B cell (primary cell): ENCODE data around the gene TMEM147.

Experiments used
- EZH2 ChIP-seq: IDR thresholded peaks from 2 replicates; pipeline ENCODE4 v1.6.1; 2012; ENCODE audit warnings: borderline replicate concordance, low read depth, mild to moderate bottlenecking, moderate library complexity, low read length; ENCODE audit not compliant: insufficient read depth, poor library complexity, severe bottlenecking
- TF ChIP-seq, protein P1 (sequence below): fragments of 200-600 bp; IDR thresholded peaks from one replicate; pipeline ENCODE4 v1.8.0; 2022; ENCODE audit warnings: antibody characterized with exemption, mild to moderate bottlenecking

DNA sequence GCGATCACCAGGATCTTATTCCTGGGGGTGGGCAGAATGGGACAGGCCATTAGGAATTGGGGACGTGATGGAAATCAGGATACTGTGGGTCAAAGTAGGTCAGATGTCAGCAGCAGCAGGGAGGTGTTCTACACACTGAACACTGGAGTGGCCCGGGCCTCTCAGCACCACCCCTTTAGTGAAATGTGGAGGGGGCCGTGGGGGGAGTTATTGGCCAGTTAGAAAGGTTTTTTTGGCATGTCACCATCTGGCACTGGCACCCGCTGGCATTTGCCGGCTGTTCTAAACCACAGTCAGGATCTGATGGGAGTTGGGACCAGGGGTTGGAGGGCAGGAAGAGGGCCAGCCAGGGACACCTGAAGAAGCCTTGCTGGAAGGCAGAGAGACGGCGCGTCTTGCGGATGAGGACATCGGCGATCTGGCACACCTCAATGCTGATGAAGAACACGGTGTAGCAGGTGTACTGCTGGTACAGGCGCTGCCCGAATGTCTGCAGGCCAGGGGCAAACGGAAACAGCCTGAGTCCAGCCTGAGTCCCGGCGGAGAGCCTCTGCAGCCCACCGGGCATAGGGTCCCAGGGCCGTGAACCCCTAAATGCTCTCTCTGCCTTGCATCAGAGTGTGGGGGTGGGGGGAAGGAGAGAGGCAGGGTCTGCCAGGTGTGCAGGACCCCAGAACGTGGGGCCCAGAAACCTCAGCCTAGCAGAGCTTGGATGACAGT lies 5.8 kb downstream of the TMEM147 start:
- TF ChIP-seq, protein P1, sequence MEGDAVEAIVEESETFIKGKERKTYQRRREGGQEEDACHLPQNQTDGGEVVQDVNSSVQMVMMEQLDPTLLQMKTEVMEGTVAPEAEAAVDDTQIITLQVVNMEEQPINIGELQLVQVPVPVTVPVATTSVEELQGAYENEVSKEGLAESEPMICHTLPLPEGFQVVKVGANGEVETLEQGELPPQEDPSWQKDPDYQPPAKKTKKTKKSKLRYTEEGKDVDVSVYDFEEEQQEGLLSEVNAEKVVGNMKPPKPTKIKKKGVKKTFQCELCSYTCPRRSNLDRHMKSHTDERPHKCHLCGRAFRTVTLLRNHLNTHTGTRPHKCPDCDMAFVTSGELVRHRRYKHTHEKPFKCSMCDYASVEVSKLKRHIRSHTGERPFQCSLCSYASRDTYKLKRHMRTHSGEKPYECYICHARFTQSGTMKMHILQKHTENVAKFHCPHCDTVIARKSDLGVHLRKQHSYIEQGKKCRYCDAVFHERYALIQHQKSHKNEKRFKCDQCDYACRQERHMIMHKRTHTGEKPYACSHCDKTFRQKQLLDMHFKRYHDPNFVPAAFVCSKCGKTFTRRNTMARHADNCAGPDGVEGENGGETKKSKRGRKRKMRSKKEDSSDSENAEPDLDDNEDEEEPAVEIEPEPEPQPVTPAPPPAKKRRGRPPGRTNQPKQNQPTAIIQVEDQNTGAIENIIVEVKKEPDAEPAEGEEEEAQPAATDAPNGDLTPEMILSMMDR: no peak
- TF ChIP-seq EZH2: no peak
